SK-MEL-5 (cell line): ENCODE results near the gene SRRD. TPM values are rescaled to one million over a fixed set of nuclear protein-coding genes. Genes with fewer than 3 reads are reported as not detected.
"Not testable (repeated sequence)": the region's sequence is repeated elsewhere in the genome, so short reads cannot be mapped to it uniquely, and the experiment has no call there.

Experiments
- DNase-seq: peaks from one replicate; pipeline ENCODE4 v3.0.0-alpha.2; 2016; ENCODE audit warnings: low read depth, low spot score
- in situ Hi-C: cut with HindIII; loops from 2 replicates; pipeline ENCODE4 v1.10.0; 2016; ENCODE audit warnings: low sequenced_read_pairs, high pct_unique_total_duplicates, low pct_unique_long_range_greater_than_20kb
- total RNA-seq: library from RNA; depleted of rRNA; stranded (reverse); fragments of >200 nt; shearing (Covaris generic); gene quantifications from 2 replicates; pipeline ENCODE4 v1.2.3, GENCODE V29; 2014

Gene SRRD
- total RNA-seq, 1 experiment from 2014 or later, result 163 TPM

- DNase-seq, result no peak
- in situ Hi-C loops, result no loop called here
Measured at GRCh38 chr22:26501996-26502395, 18.3 kb downstream of the SRRD start.

GRCh38 chr22:26502688-26503561, 19.2 kb downstream of the SRRD start:
- in situ Hi-C loops, result no loop called here
- DNase-seq, result peak; percentile 77

- DNase-seq, result peak; percentile 57
- in situ Hi-C loops, result no loop called here
Measured at GRCh38 chr22:26503758-26504157, 20.1 kb downstream of the SRRD start.

- DNase-seq, result no peak
- in situ Hi-C loops, result no loop called here
Measured at GRCh38 chr22:26508148-26508547, 24.5 kb downstream of the SRRD start.

GRCh38 chr22:26512149-26512793, 28.6 kb downstream of the SRRD start, which contains the start of gene TFIP11:
Gene TFIP11, minus strand, starts transcription at chr22:26512473. Its CDS starts 2,201 bp downstream, at chr22:26510272.
- peak; percentile 94 for DNase-seq
- in situ Hi-C loops, result no loop called here

GRCh38 chr22:26513838-26514237, 30.2 kb downstream of the SRRD start:
- no peak for DNase-seq
- in situ Hi-C loops, result no loop called here

- DNase-seq, result no peak
- in situ Hi-C loops, result no loop called here
Measured at GRCh38 chr22:26514419-26515161, 30.9 kb downstream of the SRRD start.

- in situ Hi-C loops, result no loop called here
- no peak for DNase-seq
Measured at GRCh38 chr22:26515931-26516330, 32.3 kb downstream of the SRRD start.

GRCh38 chr22:26516503-26516902, 32.8 kb downstream of the SRRD start:
- in situ Hi-C loops, result no loop called here
- no peak for DNase-seq

- DNase-seq, result no peak
- in situ Hi-C loops, result no loop called here
Measured at GRCh38 chr22:26517429-26517828, 33.8 kb downstream of the SRRD start.

GRCh38 chr22:26522012-26522411, 38.3 kb downstream of the SRRD start:
- no peak for DNase-seq
- in situ Hi-C loops, result no loop called here

GRCh38 chr22:26522592-26522991, 38.9 kb downstream of the SRRD start:
- no peak for DNase-seq
- in situ Hi-C loops, result no loop called here

GRCh38 chr22:26524870-26525269, 41.2 kb downstream of the SRRD start:
- in situ Hi-C loops, result no loop called here
- no peak for DNase-seq

- DNase-seq, result no peak
- in situ Hi-C loops, result no loop called here
Measured at GRCh38 chr22:26525946-26526564, 42.4 kb downstream of the SRRD start.

- DNase-seq, result no peak
Measured at GRCh38 chr22:26527167-26527566, 43.5 kb downstream of the SRRD start.

GRCh38 chr22:26527574-26528465, 44.1 kb downstream of the SRRD start:
- in situ Hi-C loops, result no loop called here
- no peak for DNase-seq

More at GRCh38 chr22:26527167-26527566, 43.5 kb downstream of the SRRD start:
- in situ Hi-C loops, result no loop called here

- in situ Hi-C loops, DNase-seq: not testable (repeated sequence)
Measured at GRCh38 chr22:26528518-26528917, 44.8 kb downstream of the SRRD start.
